SK-N-SH treated with all-trans-retinoic acid at 6 μM for 48 hours (cell line): ENCODE measurements around the gene OR10S1.

Experiments used
- CREB5 ChIP-seq: fragments of 250-450 bp; sonication (Bioruptor Pico); IDR thresholded peaks from 2 replicates; pipeline ENCODE4 v1.5.1; 2020; ENCODE audit warnings: low read depth, mild to moderate bottlenecking, moderate library complexity
- ESRRG ChIP-seq: fragments of 250-450 bp; sonication (Bioruptor Pico); IDR thresholded peaks from 2 replicates; pipeline ENCODE4 v1.6.1; 2021; ENCODE audit warnings: mild to moderate bottlenecking
- GLIS3 ChIP-seq: fragments of 250-450 bp; sonication (Bioruptor Pico); IDR thresholded peaks from 2 replicates; pipeline ENCODE4 v1.5.0; 2020; ENCODE audit warnings: mild to moderate bottlenecking, moderate library complexity
- ISL1 ChIP-seq: fragments of 250-450 bp; sonication (Bioruptor Pico); IDR thresholded peaks from 2 replicates; pipeline ENCODE4 v2.1.2; 2022; ENCODE audit warnings: mild to moderate bottlenecking, moderate library complexity
- SNAI2 ChIP-seq: fragments of 250-450 bp; sonication (Bioruptor Pico); IDR thresholded peaks from 2 replicates; pipeline ENCODE4 v1.5.0; 2020; ENCODE audit warnings: mild to moderate bottlenecking, moderate library complexity
- ZC3H10 ChIP-seq: fragments of 250-450 bp; sonication (Bioruptor Pico); IDR thresholded peaks from 2 replicates; pipeline ENCODE4 v1.5.1; 2021; ENCODE audit warnings: mild to moderate bottlenecking, moderate library complexity
- ZFP30 ChIP-seq: fragments of 450-650 bp; formaldehyde crosslinking; IDR thresholded peaks from 2 replicates; pipeline ENCODE4 v1.5.0; 2022; ENCODE audit warnings: mild to moderate bottlenecking, moderate library complexity
- ZNF565 ChIP-seq: fragments of 450-650 bp; formaldehyde crosslinking; conservative IDR thresholded peaks from 2 replicates; pipeline ENCODE4 v1.5.0; 2020; ENCODE audit warnings: low read depth, mild to moderate bottlenecking, moderate library complexity
- ZNF8 ChIP-seq: fragments of 450-650 bp; formaldehyde crosslinking; IDR thresholded peaks from 2 replicates; pipeline ENCODE4 v1.5.0; 2020; ENCODE audit warnings: mild to moderate bottlenecking, moderate library complexity

GRCh38 chr11:123995119-123995518 is 17.5 kb upstream of the OR10S1 start, which contains the start of gene OR10G6:
- TF ChIP-seq ZNF565 (CRISPR knock-in tag) = no peak
- TF ChIP-seq SNAI2 (CRISPR knock-in tag) = no peak
- TF ChIP-seq ZNF8 (CRISPR knock-in tag) = no peak
- no peak for TF ChIP-seq ESRRG (CRISPR knock-in tag)
- no peak for TF ChIP-seq ZFP30 (CRISPR knock-in tag)
- TF ChIP-seq CREB5 (CRISPR knock-in tag) = no peak
- TF ChIP-seq GLIS3 (CRISPR knock-in tag) = no peak
- no peak for TF ChIP-seq ISL1
- TF ChIP-seq ZC3H10 (CRISPR knock-in tag) = no peak
